ENCODE measurements around the gene ANGPTL4.

DNA sequence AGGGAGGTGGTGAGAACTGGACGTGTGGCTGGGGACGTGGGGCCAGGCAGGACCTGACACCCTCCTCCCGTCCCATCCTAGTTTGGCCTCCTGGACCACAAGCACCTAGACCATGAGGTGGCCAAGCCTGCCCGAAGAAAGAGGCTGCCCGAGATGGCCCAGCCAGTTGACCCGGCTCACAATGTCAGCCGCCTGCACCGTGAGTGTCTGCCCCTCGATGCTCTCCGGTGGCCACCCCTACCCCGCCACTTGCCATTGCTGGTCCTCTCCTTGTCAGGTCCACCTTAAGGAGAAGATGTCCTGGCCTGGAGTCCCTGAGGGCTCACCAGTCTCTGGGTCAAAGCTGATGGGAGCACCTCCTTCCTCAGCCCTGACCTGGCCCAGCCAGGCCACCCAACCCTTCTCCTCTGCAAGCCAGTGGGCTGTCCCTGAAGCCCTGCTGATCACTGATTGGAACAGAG, 2.2 kb downstream of the ANGPTL4 start:
- TF ChIP-seq, protein P1, sequence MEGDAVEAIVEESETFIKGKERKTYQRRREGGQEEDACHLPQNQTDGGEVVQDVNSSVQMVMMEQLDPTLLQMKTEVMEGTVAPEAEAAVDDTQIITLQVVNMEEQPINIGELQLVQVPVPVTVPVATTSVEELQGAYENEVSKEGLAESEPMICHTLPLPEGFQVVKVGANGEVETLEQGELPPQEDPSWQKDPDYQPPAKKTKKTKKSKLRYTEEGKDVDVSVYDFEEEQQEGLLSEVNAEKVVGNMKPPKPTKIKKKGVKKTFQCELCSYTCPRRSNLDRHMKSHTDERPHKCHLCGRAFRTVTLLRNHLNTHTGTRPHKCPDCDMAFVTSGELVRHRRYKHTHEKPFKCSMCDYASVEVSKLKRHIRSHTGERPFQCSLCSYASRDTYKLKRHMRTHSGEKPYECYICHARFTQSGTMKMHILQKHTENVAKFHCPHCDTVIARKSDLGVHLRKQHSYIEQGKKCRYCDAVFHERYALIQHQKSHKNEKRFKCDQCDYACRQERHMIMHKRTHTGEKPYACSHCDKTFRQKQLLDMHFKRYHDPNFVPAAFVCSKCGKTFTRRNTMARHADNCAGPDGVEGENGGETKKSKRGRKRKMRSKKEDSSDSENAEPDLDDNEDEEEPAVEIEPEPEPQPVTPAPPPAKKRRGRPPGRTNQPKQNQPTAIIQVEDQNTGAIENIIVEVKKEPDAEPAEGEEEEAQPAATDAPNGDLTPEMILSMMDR (IDR thresholded peaks at IDR 0.05; ENCODE audit: low read length) = no peak
- no peak for TF ChIP-seq EZH2 (optimal IDR thresholded peaks at IDR 0.05; ENCODE audit: low read depth, low read length)
